Measurements from ENCODE around the gene SV2C.
"Not testable (repeated sequence)": the region's sequence is repeated elsewhere in the genome, so short reads cannot be mapped to it uniquely, and the experiment has no call there.

Gene SV2C

GRCh38 chr5:76369668-76370067, 286.5 kb downstream of the SV2C start:
- not testable (repeated sequence) for H3K9me3 ChIP-seq (ENCODE audit: control insufficient read depth, insufficient read depth, low read depth, low read length); H3K9ac ChIP-seq (ENCODE audit: low read length); H3K27me3 ChIP-seq (ENCODE audit: control insufficient read depth, insufficient read depth, low read length); H3K36me3 ChIP-seq (ENCODE audit: control insufficient read depth, insufficient read depth, low read length); H3K4me3 ChIP-seq (ENCODE audit: low read depth, low read length); H3K27ac ChIP-seq (ENCODE audit: low read depth, low read length)
- H3K4me1 ChIP-seq (ENCODE audit: control insufficient read depth, insufficient read depth, low read length), result peaks cover 12% of the 10 kb centered on the region

DNA sequence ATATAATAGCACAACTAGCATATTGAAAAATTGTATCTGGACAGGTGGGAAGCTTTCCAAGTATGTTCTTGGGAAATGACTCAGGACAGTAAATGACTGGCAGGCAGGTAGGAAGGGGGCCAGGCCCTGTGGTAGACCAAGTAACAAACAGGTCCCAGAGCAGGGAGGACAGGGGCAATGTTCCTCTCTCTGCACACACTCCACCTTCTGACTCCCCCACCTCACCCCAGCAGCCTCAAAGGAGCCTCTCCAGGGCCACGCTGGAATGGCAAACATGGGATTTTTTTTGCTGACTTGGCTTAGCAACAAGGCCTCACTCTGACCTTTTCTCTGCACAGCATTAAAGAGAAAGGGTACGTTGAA, 288.8 kb downstream of the SV2C start:
- H3K27ac ChIP-seq (ENCODE audit: low read depth, low read length), result no peak overlapping the region; the same call in 1 of the 2 replicates
- no peak overlapping the region for H3K4me3 ChIP-seq (ENCODE audit: low read depth, low read length)
- H3K27me3 ChIP-seq (ENCODE audit: control insufficient read depth, insufficient read depth, low read length), result no peaks in the 10 kb centered on the region
- peak overlapping the region; percentile 18 for H3K9ac ChIP-seq (ENCODE audit: low read length)
- H3K4me1 ChIP-seq (ENCODE audit: control insufficient read depth, insufficient read depth, low read length), result peaks cover 12% of the 10 kb centered on the region
- no peaks in the 10 kb centered on the region for H3K9me3 ChIP-seq (ENCODE audit: control insufficient read depth, insufficient read depth, low read depth, low read length)
- no peaks in the 10 kb centered on the region for H3K36me3 ChIP-seq (ENCODE audit: control insufficient read depth, insufficient read depth, low read length)

DNA sequence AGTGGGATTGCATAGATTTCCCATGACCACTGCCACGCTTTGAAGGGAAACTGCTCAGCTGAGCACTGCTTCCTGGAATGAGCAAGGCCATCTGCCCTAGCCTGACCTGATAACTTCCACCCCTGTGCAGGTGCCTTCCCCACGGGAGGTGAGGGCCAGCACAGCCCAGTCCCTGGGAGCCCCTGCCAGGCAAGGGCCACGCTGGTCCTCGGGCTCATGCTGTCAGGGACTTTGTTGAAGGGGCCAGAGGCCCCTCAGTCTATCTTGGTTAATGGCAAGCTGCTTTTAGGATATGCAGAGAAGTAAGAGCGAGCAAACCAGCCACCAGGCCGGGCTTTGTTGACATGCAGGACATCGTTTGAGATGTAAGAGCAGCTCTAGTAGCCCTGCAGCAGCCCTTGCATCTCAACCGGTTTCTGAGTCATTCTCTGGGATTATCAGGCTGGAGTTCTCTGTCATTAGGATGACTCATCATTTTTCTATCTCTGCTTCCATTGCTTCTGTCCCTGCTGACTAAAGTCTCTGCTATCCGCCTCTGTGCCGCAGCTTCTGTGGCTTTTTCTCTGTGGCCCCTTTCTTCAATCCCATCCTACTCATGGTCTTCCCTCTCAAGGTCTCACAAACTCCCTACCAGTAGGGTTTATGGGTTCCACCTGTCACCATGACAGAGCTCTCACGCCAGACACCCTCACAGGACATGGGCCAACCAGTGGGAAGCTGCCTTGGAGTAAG, 289.3 kb downstream of the SV2C start:
- no peaks in the 10 kb centered on the region for H3K36me3 ChIP-seq (ENCODE audit: control insufficient read depth, insufficient read depth, low read length)
- no peaks in the 10 kb centered on the region for H3K27me3 ChIP-seq (ENCODE audit: control insufficient read depth, insufficient read depth, low read length)
- peaks cover 12% of the 10 kb centered on the region for H3K4me1 ChIP-seq (ENCODE audit: control insufficient read depth, insufficient read depth, low read length)
- H3K4me3 ChIP-seq (ENCODE audit: low read depth, low read length), result no peak overlapping the region
- peak overlapping the region; percentile 18 for H3K9ac ChIP-seq (ENCODE audit: low read length)
- H3K27ac ChIP-seq (ENCODE audit: low read depth, low read length), result peak overlapping the region; percentile 51; the same call in 1 of the 2 replicates
- no peaks in the 10 kb centered on the region for H3K9me3 ChIP-seq (ENCODE audit: control insufficient read depth, insufficient read depth, low read depth, low read length)

- no peaks in the 10 kb centered on the region for H3K27me3 ChIP-seq (ENCODE audit: control insufficient read depth, insufficient read depth, low read length)
- H3K9ac ChIP-seq (ENCODE audit: low read length), result no peak overlapping the region
- no peaks in the 10 kb centered on the region for H3K9me3 ChIP-seq (ENCODE audit: control insufficient read depth, insufficient read depth, low read depth, low read length)
- no peak overlapping the region for H3K4me3 ChIP-seq (ENCODE audit: low read depth, low read length)
- H3K27ac ChIP-seq (ENCODE audit: low read depth, low read length), result no peak overlapping the region
- H3K36me3 ChIP-seq (ENCODE audit: control insufficient read depth, insufficient read depth, low read length), result no peaks in the 10 kb centered on the region
- peaks cover 23% of the 10 kb centered on the region for H3K4me1 ChIP-seq (ENCODE audit: control insufficient read depth, insufficient read depth, low read length)
These were observed 293.1 kb downstream of the SV2C start for GRCh38 chr5:76376148-76376865.

- Histone ChIP-seq H3K4me1 (ENCODE audit: control insufficient read depth, insufficient read depth, low read length) (peaks cover 23% of the 10 kb centered on the region), H3K4me3 (ENCODE audit: low read depth, low read length) (no peak overlapping the region), H3K27me3 (ENCODE audit: control insufficient read depth, insufficient read depth, low read length) (no peaks in the 10 kb centered on the region), H3K9me3 (ENCODE audit: control insufficient read depth, insufficient read depth, low read depth, low read length) (no peaks in the 10 kb centered on the region), H3K9ac (ENCODE audit: low read length) (no peak overlapping the region), H3K27ac (ENCODE audit: low read depth, low read length) (no peak overlapping the region), H3K36me3 (ENCODE audit: control insufficient read depth, insufficient read depth, low read length) (no peaks in the 10 kb centered on the region)
These were observed 293.7 kb downstream of the SV2C start for GRCh38 chr5:76376866-76377230.

- Histone ChIP-seq H3K9ac (ENCODE audit: low read length) (no peak overlapping the region), H3K4me1 (ENCODE audit: control insufficient read depth, insufficient read depth, low read length) (peaks cover 10% of the 10 kb centered on the region), H3K9me3 (ENCODE audit: control insufficient read depth, insufficient read depth, low read depth, low read length) (no peaks in the 10 kb centered on the region), H3K36me3 (ENCODE audit: control insufficient read depth, insufficient read depth, low read length) (no peaks in the 10 kb centered on the region), H3K27me3 (ENCODE audit: control insufficient read depth, insufficient read depth, low read length) (no peaks in the 10 kb centered on the region), H3K4me3 (ENCODE audit: low read depth, low read length) (no peak overlapping the region), H3K27ac (ENCODE audit: low read depth, low read length) (no peak overlapping the region)
These were observed 295.2 kb downstream of the SV2C start for GRCh38 chr5:76378355-76378754.

- Histone ChIP-seq H3K27ac (ENCODE audit: low read depth, low read length) (no peak overlapping the region), H3K9me3 (ENCODE audit: control insufficient read depth, insufficient read depth, low read depth, low read length) (no peaks in the 10 kb centered on the region), H3K4me3 (ENCODE audit: low read depth, low read length) (no peak overlapping the region), H3K4me1 (ENCODE audit: control insufficient read depth, insufficient read depth, low read length) (peaks cover 14% of the 10 kb centered on the region), H3K36me3 (ENCODE audit: control insufficient read depth, insufficient read depth, low read length) (no peaks in the 10 kb centered on the region), H3K27me3 (ENCODE audit: control insufficient read depth, insufficient read depth, low read length) (no peaks in the 10 kb centered on the region), H3K9ac (ENCODE audit: low read length) (no peak overlapping the region)
These were observed 296.1 kb downstream of the SV2C start for GRCh38 chr5:76379316-76379715.

- Histone ChIP-seq H3K9me3 (ENCODE audit: control insufficient read depth, insufficient read depth, low read depth, low read length) (no peaks in the 10 kb centered on the region), H3K4me1 (ENCODE audit: control insufficient read depth, insufficient read depth, low read length) (peaks cover 14% of the 10 kb centered on the region), H3K9ac (ENCODE audit: low read length) (no peak overlapping the region), H3K4me3 (ENCODE audit: low read depth, low read length) (no peak overlapping the region), H3K27ac (ENCODE audit: low read depth, low read length) (no peak overlapping the region), H3K36me3 (ENCODE audit: control insufficient read depth, insufficient read depth, low read length) (no peaks in the 10 kb centered on the region), H3K27me3 (ENCODE audit: control insufficient read depth, insufficient read depth, low read length) (no peaks in the 10 kb centered on the region)
These were observed 296.7 kb downstream of the SV2C start for GRCh38 chr5:76379855-76380254.

- Histone ChIP-seq H3K9me3 (ENCODE audit: control insufficient read depth, insufficient read depth, low read depth, low read length) (no peaks in the 10 kb centered on the region), H3K36me3 (ENCODE audit: control insufficient read depth, insufficient read depth, low read length) (no peaks in the 10 kb centered on the region), H3K4me1 (ENCODE audit: control insufficient read depth, insufficient read depth, low read length) (peaks cover 14% of the 10 kb centered on the region), H3K27me3 (ENCODE audit: control insufficient read depth, insufficient read depth, low read length) (no peaks in the 10 kb centered on the region), H3K9ac (ENCODE audit: low read length) (no peak overlapping the region), H3K27ac (ENCODE audit: low read depth, low read length) (no peak overlapping the region), H3K4me3 (ENCODE audit: low read depth, low read length) (no peak overlapping the region)
These were observed 297.3 kb downstream of the SV2C start for GRCh38 chr5:76380346-76381066.

DNA sequence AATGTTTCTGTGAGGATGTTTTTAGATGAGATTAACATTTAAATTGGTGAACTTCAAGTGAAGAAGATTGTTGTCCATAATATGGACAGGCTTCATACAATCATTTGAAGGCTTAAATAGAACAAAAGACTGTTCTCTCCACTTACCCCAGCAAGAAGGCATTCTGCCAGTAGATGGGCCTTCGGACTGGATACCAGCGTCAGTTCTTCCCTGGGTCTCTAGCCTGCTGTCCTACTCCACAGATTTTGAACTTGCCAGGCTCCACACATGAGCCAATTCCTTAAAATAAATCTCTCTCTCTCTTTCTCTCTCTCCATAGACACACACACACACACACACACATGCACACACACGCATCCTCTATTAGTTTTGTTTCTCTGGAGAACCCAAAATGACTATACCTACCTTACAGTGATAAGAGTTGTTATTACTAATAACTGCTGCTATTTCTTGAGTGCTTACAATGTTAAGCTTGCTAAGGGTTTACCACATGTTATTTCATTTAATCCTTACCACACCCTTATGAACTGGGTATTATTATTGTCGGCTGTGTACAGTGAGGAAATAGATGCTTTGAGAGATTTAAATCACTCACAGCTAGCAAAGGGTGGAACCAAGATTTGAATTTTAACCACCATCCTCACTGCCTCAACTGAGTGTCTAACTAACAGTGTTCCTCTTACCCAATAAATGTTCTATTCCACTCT, 300.1 kb downstream of the SV2C start:
- Histone ChIP-seq H3K4me1 (ENCODE audit: control insufficient read depth, insufficient read depth, low read length) (peaks cover 14% of the 10 kb centered on the region), H3K27me3 (ENCODE audit: control insufficient read depth, insufficient read depth, low read length) (no peaks in the 10 kb centered on the region), H3K4me3 (ENCODE audit: low read depth, low read length) (no peak overlapping the region), H3K9me3 (ENCODE audit: control insufficient read depth, insufficient read depth, low read depth, low read length) (no peaks in the 10 kb centered on the region), H3K9ac (ENCODE audit: low read length) (no peak overlapping the region), H3K27ac (ENCODE audit: low read depth, low read length) (no peak overlapping the region), H3K36me3 (ENCODE audit: control insufficient read depth, insufficient read depth, low read length) (no peaks in the 10 kb centered on the region)

Data from HUES6 (cell line).